GM21825 (cell line): Measurements from ENCODE around the gene NSG2.

Source experiments
- ATAC-seq: cut with Tn5 transposase; IDR thresholded peaks from one replicate; pipeline ENCODE4 v1.9.1; 2021; ENCODE audit warnings: mild to moderate bottlenecking, moderate library complexity; ENCODE audit not compliant: unreplicated experiment

The NSG2 gene

GRCh38 chr5:174147551-174147950, 102.0 kb downstream of the NSG2 start:
- no peak for ATAC-seq

- no peak for ATAC-seq
Measured at GRCh38 chr5:174148721-174149120, 103.2 kb downstream of the NSG2 start.

GRCh38 chr5:174149426-174149825, 103.9 kb downstream of the NSG2 start:
- ATAC-seq: no peak

GRCh38 chr5:174149989-174150388, 104.5 kb downstream of the NSG2 start:
- no peak for ATAC-seq

- ATAC-seq: no peak
Measured at GRCh38 chr5:174151599-174152181, 106.2 kb downstream of the NSG2 start.

GRCh38 chr5:174154559-174154958, 109.1 kb downstream of the NSG2 start:
- ATAC-seq: no peak

GRCh38 chr5:174155281-174155680, 109.8 kb downstream of the NSG2 start:
- ATAC-seq: no peak

GRCh38 chr5:174155706-174156105, 110.2 kb downstream of the NSG2 start:
- ATAC-seq: no peak

GRCh38 chr5:174157048-174157447, 111.5 kb downstream of the NSG2 start:
- ATAC-seq: no peak
